WTC11 (cell line): ENCODE data around the gene RNF212.

Experiments used
- CREB1 ChIP-seq: sonication (generic); formaldehyde crosslinking; IDR thresholded peaks from 2 replicates; pipeline ENCODE4 v1.8.0; 2023; ENCODE audit warnings: mild to moderate bottlenecking, missing genetic modification reagents
- ESRRA ChIP-seq: sonication (generic); formaldehyde crosslinking; IDR thresholded peaks from 2 replicates; pipeline ENCODE4 v1.8.1; 2022; ENCODE audit warnings: mild to moderate bottlenecking, missing genetic modification reagents, borderline replicate concordance
- GABPB1 ChIP-seq: sonication (generic); formaldehyde crosslinking; IDR thresholded peaks from 2 replicates; pipeline ENCODE4 v1.8.1; 2023; ENCODE audit warnings: mild to moderate bottlenecking, missing genetic modification reagents
- JUN ChIP-seq: sonication (generic); formaldehyde crosslinking; IDR thresholded peaks from 2 replicates; pipeline ENCODE4 v1.8.0; 2023; ENCODE audit warnings: mild to moderate bottlenecking, missing genetic modification reagents
- NR3C1 ChIP-seq: sonication (generic); formaldehyde crosslinking; conservative IDR thresholded peaks from 2 replicates; pipeline ENCODE4 v1.8.1; 2023; ENCODE audit warnings: low read depth, mild to moderate bottlenecking, missing genetic modification reagents
- RELA ChIP-seq: sonication (generic); formaldehyde crosslinking; IDR thresholded peaks from 2 replicates; pipeline ENCODE4 v1.8.1; 2022; ENCODE audit warnings: missing genetic modification reagents, mild to moderate bottlenecking, borderline replicate concordance
- TF ChIP-seq, protein P1 (sequence below): fragments of 200-600 bp; IDR thresholded peaks from 2 replicates; pipeline ENCODE4 v1.8.0; 2022; ENCODE audit warnings: antibody characterized with exemption
- TF ChIP-seq, protein P2 (sequence below): sonication (generic); formaldehyde crosslinking; conservative IDR thresholded peaks from 2 replicates; pipeline ENCODE4 v1.8.1; 2023; ENCODE audit warnings: mild to moderate bottlenecking, low read depth, missing genetic modification reagents, moderate library complexity
- TF ChIP-seq, protein P3 (sequence below): fragments of 250-450 bp; sonication (Bioruptor Pico); IDR thresholded peaks from 2 replicates; pipeline ENCODE4 v1.9.0; 2021; ENCODE audit warnings: mild to moderate bottlenecking

DNA sequence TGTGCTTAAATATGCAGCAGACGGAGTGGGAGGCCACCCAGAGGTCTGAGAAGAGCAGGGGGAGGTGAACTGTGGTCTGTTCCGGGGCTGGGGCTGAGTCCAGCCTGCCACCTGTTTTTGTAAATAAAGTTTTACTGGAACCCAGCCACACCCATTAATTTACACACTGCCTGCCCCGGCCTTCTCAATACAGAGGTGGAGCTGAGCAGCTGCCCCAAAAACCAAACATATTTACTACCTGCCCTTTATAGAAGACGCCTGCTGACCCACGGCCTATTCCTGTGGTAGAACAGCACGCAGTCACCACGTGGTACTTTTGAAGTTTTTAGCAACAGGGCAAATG lies 56.0 kb downstream of the RNF212 start:
- TF ChIP-seq, protein P1, sequence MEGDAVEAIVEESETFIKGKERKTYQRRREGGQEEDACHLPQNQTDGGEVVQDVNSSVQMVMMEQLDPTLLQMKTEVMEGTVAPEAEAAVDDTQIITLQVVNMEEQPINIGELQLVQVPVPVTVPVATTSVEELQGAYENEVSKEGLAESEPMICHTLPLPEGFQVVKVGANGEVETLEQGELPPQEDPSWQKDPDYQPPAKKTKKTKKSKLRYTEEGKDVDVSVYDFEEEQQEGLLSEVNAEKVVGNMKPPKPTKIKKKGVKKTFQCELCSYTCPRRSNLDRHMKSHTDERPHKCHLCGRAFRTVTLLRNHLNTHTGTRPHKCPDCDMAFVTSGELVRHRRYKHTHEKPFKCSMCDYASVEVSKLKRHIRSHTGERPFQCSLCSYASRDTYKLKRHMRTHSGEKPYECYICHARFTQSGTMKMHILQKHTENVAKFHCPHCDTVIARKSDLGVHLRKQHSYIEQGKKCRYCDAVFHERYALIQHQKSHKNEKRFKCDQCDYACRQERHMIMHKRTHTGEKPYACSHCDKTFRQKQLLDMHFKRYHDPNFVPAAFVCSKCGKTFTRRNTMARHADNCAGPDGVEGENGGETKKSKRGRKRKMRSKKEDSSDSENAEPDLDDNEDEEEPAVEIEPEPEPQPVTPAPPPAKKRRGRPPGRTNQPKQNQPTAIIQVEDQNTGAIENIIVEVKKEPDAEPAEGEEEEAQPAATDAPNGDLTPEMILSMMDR, result no peak
- TF ChIP-seq ESRRA (CRISPR knock-in tag), result no peak
- TF ChIP-seq, protein P2, sequence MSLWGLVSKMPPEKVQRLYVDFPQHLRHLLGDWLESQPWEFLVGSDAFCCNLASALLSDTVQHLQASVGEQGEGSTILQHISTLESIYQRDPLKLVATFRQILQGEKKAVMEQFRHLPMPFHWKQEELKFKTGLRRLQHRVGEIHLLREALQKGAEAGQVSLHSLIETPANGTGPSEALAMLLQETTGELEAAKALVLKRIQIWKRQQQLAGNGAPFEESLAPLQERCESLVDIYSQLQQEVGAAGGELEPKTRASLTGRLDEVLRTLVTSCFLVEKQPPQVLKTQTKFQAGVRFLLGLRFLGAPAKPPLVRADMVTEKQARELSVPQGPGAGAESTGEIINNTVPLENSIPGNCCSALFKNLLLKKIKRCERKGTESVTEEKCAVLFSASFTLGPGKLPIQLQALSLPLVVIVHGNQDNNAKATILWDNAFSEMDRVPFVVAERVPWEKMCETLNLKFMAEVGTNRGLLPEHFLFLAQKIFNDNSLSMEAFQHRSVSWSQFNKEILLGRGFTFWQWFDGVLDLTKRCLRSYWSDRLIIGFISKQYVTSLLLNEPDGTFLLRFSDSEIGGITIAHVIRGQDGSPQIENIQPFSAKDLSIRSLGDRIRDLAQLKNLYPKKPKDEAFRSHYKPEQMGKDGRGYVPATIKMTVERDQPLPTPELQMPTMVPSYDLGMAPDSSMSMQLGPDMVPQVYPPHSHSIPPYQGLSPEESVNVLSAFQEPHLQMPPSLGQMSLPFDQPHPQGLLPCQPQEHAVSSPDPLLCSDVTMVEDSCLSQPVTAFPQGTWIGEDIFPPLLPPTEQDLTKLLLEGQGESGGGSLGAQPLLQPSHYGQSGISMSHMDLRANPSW (CRISPR knock-in tag), result no peak
- no peak for TF ChIP-seq JUN (CRISPR knock-in tag)
- TF ChIP-seq, protein P3, sequence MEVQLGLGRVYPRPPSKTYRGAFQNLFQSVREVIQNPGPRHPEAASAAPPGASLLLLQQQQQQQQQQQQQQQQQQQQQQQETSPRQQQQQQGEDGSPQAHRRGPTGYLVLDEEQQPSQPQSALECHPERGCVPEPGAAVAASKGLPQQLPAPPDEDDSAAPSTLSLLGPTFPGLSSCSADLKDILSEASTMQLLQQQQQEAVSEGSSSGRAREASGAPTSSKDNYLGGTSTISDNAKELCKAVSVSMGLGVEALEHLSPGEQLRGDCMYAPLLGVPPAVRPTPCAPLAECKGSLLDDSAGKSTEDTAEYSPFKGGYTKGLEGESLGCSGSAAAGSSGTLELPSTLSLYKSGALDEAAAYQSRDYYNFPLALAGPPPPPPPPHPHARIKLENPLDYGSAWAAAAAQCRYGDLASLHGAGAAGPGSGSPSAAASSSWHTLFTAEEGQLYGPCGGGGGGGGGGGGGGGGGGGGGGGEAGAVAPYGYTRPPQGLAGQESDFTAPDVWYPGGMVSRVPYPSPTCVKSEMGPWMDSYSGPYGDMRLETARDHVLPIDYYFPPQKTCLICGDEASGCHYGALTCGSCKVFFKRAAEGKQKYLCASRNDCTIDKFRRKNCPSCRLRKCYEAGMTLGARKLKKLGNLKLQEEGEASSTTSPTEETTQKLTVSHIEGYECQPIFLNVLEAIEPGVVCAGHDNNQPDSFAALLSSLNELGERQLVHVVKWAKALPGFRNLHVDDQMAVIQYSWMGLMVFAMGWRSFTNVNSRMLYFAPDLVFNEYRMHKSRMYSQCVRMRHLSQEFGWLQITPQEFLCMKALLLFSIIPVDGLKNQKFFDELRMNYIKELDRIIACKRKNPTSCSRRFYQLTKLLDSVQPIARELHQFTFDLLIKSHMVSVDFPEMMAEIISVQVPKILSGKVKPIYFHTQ, result no peak
- no peak for TF ChIP-seq GABPB1
- TF ChIP-seq NR3C1 (CRISPR knock-in tag), result no peak
- TF ChIP-seq RELA (CRISPR knock-in tag), result no peak
- no peak for TF ChIP-seq CREB1 (CRISPR knock-in tag)
